Measurements from ENCODE around the gene HELZ. TPM values are rescaled to one million over a fixed set of nuclear protein-coding genes. Genes with fewer than 3 reads are reported as not detected.

The HELZ gene
- total RNA-seq, 1 experiment from 2014 or later = 16.9 TPM

- no peak for DNase-seq (ENCODE audit: low read depth)
These were observed 17.5 kb downstream of the HELZ start for GRCh38 chr17:67227488-67227887.

DNA sequence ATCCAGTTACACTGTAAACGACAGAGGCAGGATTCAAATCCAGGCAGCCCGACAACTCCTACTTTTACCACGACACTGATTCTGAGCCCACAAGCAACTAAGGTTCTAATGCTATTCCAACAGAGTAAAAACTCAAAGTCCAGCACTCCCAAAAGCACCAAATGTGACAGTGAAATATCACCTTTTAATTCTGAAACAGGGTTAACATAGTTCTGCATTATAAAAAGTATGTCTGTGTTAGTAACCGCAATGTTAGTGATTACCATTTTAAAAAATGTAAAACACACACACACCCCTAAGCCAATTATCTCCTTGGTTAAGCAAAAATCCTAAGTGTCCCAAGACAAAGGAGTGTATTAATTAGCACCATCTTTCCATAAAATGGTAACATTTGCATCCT is 19.7 kb downstream of the HELZ start:
- no peak for DNase-seq (ENCODE audit: low read depth)

DNA sequence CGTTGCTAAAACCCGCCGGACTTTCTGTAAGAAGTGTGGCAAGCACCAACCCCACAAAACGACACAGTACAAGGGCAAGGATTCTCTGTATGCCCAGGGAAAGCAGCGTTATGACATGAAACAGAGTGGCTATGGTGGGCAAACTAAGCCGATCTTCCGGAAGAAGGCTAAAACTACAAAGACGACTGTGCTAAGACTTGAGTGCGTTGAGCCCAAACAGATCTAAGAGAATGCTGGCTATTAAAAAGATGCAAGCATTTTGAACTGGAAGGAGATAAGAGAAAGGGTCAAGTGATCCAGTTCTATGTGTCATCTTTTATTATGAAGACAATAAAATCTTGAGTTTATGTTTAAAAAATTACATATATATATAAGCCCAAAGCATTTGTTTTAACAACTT is 20.3 kb downstream of the HELZ start:
- DNase-seq (ENCODE audit: low read depth) = no peak

DNA sequence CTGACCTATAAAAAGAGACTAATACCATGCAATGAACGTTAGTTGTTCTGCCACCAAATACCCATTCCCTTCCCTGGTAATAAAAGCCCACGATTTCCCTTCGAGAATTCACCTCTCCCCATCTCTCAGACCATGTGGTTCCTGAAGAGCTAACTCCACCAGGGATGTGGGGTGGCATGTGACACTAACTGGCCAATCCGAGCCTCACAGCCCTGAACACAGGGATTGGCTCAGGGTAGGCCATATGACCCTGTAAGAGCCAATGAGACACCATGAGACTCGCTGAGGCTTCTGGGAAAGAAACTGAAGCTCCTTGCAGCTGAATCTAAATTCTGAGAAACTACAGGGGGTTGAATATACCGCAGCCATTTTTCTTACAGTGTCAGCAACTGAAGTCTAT is 21.1 kb downstream of the HELZ start:
- DNase-seq (ENCODE audit: low read depth) = no peak

- peak; percentile 39 for DNase-seq (ENCODE audit: low read depth)
These were observed 23.7 kb downstream of the HELZ start for GRCh38 chr17:67221062-67221998.

DNA sequence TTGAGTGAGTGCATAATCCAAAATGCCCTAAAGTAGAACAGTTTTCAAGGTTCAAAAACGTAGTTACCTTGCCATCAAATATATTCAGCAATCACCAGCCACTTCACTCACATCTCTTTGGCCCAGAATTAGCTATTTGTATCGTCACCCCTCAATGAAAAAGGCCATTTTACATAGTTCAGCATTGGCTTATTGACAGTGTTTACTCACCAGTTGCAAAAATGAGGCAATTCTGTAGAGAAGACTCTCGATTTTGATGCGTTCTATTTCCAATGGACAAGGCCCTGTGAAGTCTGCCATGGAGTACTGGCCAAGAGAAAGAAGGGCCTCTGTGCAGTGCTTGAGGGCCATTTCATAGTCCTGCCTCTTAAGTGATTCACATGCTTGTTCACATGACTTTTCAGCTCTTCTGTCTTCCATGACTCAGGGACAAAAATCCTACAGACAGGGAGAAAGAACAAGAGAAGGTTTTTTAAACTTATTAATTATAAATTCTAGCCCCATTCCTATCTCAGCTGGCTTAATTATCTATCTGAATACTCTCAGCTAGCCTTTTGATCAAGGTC is 26.5 kb downstream of the HELZ start:
- DNase-seq (ENCODE audit: low read depth) = no peak

- DNase-seq (ENCODE audit: low read depth) = no peak
These were observed 27.6 kb downstream of the HELZ start for GRCh38 chr17:67217446-67217845.

GRCh38 chr17:67216578-67217320 is 28.2 kb downstream of the HELZ start:
- DNase-seq (ENCODE audit: low read depth) = no peak

DNA sequence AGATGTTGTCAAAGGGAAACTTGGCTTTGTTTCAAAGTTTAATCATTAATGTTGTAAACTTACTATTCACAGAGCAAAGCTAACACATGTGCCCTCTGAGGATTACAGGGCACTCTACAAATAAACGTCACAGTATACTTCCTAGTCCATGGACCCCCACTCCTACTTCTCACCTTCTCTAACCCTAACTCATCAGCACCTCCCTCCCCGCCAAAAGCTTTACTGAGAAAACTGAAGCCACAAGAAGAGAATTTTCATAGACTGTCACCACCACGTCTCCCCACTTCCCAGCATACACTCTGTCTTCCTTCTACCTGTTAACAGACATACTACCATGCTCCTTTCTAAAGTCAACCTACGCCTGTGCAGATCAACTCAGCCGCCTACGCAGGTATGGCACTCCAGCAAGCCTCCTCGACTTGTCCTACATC is 29.0 kb downstream of the HELZ start:
- no peak for DNase-seq (ENCODE audit: low read depth)

- DNase-seq (ENCODE audit: low read depth) = no peak
These were observed 32.1 kb downstream of the HELZ start for GRCh38 chr17:67212714-67213417.

DNA sequence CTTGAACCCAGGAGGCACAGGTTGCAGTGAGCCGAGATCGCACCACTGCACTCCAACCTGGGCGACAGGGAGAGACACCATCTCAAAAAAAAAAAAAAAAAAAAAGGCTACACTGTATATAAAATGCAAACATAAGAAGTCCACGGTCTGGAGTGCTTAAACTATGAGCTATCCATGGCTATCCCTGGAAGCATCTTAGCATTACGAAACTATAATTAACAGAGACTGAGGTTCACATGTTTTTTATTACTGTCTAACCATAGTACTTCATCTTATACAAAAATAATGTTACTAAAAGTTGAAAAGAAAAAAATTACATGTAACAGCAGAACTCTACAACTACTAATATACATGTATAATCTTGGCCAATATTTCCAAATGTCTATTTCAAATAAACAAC is 32.8 kb downstream of the HELZ start:
- no peak for DNase-seq (ENCODE audit: low read depth)

GRCh38 chr17:67211742-67212141 is 33.3 kb downstream of the HELZ start:
- DNase-seq (ENCODE audit: low read depth) = no peak

- DNase-seq (ENCODE audit: low read depth) = no peak
These were observed 34.1 kb downstream of the HELZ start for GRCh38 chr17:67210915-67211314.

DNA sequence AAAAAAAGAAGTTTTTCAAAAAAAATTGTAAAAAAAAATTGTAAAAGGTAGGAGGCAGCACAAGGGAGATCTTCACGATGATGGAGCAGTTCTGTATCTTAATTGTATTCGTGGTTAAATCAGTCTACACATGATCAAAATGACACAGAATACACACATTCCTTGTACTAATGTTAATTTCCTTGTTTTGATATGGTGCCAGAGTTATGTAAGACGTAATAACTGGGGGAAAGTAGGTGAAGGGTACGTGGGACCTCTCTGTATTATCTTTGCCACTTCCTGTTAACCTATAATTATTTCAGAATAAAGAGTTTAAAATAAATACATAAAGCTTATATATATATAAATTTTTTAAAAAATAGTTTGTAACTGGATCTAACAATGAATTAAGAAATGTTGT is 36.8 kb downstream of the HELZ start:
- DNase-seq (ENCODE audit: low read depth) = no peak

DNA sequence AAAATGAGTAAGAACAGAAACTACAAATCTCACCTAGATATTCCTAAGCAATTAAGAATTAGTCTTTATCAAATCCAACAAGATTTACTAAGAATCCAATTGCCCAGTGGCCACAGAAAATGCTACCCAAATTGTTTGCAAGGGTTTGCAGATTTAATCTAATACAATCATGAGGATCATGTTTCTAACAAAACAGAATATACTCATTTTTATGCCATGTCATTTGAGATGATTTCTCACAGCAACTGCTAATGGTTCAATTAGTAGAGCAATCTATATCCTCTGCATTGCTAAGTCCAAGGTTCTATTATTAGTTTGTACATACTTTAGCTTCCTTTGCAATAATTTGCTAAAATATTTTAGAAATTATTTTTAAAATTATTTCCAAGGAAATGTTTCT is 41.2 kb downstream of the HELZ start:
- no peak for DNase-seq (ENCODE audit: low read depth)

GRCh38 chr17:67202503-67202902 is 42.5 kb downstream of the HELZ start:
- no peak for DNase-seq (ENCODE audit: low read depth)

GRCh38 chr17:67200727-67201301 is 44.2 kb downstream of the HELZ start:
- no peak for DNase-seq (ENCODE audit: low read depth)

DNA sequence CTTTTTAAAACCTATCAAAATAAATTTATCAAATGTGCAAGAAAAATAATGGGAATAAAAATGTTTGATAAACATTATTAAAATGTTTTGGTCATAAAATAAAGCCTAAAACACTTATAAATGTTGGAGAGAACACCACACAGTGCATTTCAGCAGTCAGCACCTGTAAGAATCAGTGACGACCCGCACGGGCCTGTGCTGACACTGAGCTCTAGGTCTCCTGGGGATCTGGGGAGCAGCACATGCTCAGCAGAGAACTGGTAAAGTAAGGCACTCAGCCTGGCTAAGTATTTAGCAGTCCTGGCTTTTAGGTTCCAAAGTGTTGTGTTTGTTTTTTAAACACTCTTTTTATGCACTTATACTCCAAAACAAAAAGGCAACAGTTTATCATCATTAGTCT is 46.9 kb downstream of the HELZ start:
- DNase-seq (ENCODE audit: low read depth) = no peak

DNA sequence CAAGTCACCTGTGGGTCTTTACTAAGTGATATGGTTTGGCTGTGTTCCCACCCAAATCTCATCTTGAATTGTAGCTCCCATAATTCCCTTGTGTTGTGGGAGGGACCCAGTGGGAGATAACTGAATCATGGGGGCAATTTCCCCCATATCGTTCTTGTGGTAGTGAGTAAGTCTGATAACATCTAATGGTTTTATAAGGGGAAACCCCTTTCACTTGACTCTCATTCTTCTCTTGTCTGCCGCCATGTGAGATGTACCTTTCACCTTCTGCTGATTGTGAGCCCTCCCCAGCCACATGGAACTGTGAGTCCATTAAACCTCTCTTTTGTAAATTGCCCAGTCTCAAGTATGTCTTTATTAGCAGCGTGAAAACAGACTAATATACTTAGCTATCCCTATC is 48.0 kb downstream of the HELZ start:
- peak; percentile 25 for DNase-seq (ENCODE audit: low read depth)

GRCh38 chr17:67196422-67196821 is 48.6 kb downstream of the HELZ start:
- DNase-seq (ENCODE audit: low read depth) = no peak

DNA sequence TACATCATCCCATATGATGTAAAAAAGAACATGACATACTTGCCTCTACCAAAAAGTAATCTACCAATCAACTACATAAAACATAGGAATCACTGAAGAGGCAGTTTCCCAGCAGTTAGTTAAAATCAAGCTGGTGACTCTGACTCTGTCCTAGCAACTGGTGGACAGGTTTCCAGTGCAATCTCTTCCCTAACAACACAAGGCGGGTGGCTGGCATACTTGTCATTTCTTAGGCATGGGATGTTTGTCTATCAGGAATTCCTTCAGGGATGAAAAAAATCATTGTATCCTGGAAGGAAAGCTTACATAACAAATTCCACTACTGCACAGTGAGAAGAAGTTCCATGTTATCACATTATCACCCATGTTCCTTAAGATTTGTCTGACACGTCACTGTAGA is 50.9 kb downstream of the HELZ start:
- DNase-seq (ENCODE audit: low read depth) = no peak

GRCh38 chr17:67187927-67188326 is 57.1 kb downstream of the HELZ start:
- DNase-seq (ENCODE audit: low read depth) = no peak

All from Daoy (cell line).